ENCODE measurements around the gene NDUFS7.
"Not testable (repeated sequence)": the region's sequence is repeated elsewhere in the genome, so short reads cannot be mapped to it uniquely, and the experiment has no call there.

Gene NDUFS7

DNA sequence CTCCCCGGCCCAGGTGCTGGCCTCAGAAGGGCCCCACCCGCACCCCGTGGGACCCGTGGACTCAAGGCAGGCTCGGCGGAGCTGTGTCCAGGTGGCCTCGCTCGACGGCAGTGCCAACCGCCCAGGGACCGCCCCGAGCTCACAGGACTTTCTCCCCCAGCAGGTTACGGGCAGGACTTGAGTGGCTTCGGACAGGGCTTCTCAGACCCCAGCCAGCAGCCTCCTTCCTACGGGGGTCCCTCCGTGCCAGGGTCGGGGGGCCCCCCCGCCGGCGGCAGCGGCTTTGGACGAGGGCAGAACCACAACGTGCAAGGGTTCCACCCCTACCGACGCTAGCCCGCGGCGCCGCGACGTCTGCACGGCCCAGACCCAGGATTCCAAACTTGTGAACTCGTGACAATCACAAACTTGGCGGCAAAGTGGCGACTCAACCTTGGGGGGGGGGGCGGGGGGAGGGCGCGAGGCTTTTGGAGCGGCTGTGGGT is 50.9 kb downstream of the NDUFS7 start:
- no peak for DNase-seq

DNA sequence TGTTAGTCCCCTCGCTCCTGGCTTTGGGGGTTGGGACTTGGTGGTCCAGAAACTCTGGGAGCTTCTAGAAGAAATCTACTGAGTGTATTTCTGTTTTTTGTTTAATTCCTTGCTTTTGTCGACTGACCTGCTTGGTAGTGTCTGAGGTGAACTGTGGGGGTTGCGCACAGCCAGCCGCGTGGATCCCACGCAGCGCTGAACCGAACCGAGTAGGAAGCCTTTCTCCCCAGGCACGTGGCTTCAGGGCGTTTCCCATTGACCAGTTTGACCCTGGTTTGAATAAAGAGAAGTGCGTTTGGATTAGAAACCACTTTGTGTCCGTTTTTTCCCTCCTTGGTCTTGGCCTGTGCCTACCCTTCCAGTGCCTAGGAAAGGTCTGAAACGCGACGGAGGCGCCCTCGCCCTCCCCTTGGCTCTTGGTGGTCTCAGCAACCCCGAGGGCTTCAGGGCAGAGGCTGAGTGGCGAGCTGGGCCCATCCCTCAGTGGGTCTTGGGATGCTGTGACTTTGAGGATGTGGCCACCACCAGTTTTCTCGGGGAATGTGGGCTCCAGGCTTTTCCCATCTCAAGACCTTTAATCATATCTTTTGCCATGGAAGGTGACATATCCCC is 51.8 kb downstream of the NDUFS7 start:
- no peak for DNase-seq

DNA sequence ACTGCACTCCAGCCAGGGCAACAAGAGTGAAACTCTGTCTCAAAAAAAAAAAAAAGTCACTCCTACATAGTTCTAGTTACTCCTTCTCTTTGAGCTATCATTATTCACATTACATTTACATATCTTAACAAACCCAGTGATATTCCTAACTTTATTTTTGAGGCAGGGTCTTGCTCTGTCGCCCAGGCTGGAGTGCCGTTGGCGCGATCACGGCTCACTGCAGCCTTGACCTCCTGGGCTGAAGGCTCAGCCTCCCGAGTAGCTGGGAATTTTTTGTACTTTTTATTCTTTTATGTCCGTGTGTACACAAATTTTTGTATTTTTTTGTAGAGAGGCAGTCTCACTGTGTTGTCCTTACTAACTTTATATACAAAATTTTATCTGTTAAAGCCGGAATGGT is 53.9 kb downstream of the NDUFS7 start:
- no peak for DNase-seq

DNA sequence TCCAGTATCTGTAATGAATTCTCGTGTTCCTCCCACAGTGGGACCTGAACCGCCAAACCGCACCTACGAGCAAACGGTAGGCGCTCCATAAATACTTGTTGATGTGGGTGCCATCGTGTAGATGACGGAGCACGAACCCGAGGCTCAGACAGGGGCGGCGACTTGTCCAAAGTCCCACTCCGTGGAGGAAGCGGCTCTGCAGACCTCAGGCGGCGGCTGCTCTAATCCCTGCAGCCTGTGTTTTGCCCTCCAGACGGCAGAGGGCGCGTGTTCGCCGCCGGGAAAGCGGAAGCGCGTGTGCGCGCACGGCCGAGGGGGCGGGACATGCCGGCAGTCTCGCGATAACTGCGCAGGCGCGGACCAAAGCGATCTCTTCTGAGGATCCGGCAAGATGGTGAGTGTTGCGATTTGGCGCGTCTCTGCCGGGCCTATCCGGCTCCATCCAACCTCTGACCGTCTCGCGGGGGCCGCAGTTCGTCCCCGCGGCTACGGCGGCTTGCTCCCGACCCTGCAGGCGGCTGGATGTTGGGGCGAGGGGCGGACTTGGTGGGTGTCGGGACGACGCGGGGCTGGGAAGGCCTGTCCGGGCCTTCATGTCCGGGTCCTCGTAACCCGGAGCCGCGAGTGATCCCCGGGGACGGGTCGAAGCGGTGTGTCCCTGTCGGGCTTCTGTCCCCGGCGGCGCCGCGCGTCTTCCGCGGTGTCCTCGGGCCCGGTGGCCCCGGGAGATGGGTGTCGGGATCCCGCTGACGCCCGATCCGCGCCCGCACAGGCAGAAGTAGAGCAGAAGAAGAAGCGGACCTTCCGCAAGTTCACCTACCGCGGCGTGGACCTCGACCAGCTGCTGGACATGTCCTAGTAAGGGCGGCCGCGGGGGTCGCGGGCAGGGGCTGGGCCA is 54.6 kb downstream of the NDUFS7 start, which contains the start of gene RPS15:
TSS of gene RPS15 (plus strand) at position 362 of the 898 bp plus-strand sequence. CDS start at position 392, 30 bp downstream.
- peak; percentile 86 for DNase-seq

DNA sequence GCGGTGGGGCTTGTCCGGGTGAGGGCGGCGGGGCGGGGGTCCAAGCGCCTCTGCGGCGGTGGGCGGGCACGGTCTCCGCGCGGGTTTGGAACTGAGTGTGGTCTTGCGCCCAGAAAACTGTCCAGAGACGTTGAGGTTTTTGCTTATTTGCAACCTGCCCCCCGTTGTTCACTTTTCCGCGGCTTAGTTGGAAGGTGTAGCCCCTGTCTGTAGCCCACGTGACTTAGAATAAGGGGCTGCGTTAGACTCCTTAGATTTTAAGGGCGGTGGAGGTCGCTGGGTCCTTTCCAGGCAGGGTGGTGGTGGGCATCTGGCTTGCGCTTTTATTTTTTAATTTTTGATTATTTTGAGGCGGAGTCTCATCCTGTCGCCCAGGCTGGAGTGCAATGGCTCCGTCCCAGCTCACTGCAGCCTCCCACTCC is 55.2 kb downstream of the NDUFS7 start:
- no peak for DNase-seq

DNA sequence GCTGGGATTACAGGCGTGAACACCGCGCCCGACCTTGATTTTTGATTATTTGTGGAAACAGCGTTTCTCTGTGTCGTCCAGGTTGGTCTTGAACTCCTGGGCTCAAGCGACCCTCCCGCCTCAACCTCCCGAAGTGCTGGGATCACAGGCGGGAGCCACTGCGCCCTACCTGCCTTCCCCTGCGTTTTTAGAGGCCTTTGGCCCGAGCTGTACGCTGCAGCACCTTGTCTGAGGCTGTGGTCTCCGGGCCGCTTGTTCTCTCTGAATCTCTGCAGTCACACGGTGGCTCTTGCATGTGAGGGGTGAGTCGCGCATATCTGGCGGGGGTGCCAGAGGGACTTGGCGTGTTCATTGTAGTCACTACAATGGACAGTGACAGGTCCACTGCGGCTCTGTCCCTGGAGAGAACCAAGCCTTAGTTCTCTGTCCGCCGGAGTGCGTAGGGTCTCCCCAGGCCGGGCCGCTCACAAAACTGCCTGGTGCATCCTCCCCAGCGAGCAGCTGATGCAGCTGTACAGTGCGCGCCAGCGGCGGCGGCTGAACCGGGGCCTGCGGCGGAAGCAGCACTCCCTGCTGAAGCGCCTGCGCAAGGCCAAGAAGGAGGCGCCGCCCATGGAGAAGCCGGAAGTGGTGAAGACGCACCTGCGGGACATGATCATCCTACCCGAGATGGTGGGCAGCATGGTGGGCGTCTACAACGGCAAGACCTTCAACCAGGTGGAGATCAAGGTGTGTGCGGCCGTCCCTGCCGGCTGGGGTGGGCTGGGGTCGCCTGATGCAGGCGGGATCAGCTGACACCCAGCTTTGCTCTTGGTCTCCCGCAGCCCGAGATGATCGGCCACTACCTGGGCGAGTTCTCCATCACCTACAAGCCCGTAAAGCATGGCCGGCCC is 56.1 kb downstream of the NDUFS7 start:
- DNase-seq: not testable (repeated sequence)

DNA sequence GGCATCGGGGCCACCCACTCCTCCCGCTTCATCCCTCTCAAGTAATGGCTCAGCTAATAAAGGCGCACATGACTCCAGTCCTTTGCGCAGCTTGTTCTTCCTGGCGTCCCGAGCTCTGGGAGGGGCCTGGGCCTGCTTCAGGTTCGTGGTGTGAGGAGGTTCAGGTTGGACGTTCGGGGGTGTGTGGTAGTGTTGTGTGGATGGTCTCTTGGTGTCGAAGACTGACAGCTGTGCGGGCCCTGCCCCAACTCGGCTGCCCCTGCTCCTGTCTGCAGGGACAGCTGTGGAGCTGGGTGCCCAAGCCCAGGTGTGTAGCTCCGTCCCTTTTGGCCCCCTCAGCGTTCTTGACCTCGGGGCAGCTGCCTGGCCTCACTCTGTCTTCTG is 56.7 kb downstream of the NDUFS7 start:
- no peak for DNase-seq

DNA sequence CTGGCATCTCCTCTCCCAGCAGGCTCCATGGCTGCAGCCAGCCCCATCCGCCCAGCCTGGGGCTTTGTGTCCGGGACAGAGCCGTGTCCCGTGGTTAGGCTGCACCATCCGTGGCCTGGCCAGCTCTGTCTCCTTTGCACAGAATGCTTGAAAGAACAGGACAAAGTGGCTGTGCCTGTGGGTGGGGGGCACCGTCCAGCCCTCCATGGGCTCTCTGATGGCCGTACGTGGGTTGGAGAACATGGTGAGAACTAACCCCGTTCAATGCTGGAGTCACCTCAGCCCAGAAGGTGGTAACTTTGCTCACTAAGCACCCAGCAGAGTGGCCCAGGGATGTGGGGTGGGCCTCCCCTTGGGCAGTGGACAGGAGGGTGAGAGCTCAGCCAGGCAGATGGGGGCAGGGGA is 57.3 kb downstream of the NDUFS7 start:
- DNase-seq: no peak

DNA sequence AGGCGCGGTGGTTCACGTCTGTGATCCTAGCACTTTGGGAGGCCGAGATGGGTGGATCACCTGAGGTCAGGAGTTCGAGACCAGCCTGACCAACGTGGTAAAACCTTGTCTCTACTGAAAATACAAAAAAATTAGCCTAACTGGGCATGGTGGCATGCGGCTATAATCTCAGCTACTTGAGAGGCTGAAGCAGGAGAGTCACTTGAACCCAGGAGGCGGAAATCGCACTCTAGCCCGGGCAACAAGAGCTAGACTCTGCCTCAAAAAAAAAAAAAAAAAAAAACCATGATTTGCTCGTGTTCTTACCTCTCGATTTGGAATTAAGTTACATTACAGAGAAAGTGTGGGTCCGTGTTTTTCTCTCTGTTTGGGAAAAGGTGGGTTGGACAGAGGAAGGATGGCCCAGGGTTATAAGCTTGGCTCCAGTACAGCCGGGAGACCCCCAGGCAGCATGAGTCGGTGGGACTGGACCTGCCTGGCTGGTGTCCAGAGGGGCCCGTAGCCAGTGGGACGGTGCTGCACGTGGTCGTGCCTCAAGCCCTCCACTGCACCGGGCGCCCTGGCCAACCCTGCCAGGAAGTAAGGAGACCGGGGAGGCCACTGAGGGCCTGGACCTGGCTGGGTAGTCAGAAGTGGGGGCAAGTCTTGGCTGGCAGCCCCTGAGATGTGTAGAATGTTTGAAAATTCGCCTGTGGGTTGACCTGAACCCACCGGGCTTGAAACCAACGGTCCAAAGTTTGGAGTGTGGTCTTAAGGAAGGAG is 58.2 kb downstream of the NDUFS7 start:
- DNase-seq: no peak

Measured in NCI-H146 (cell line).